Measurements from ENCODE around the gene CLSTN2. TPM values are rescaled to one million over a fixed set of nuclear protein-coding genes. Genes with fewer than 3 reads are reported as not detected.

The CLSTN2 gene
- total RNA-seq, 1 experiment from 2014 or later: 0.68 TPM

GRCh38 chr3:140068494-140069017 lies 133.6 kb downstream of the CLSTN2 start:
- no peaks in the 10 kb centered on the region for H3K79me2 ChIP-seq (ENCODE audit: insufficient read depth, low read length)
- no peaks in the 10 kb centered on the region for H3K23me2 ChIP-seq (ENCODE audit: insufficient read length, low read depth, low read length, poor library complexity, severe bottlenecking)
- H2BK20ac ChIP-seq (ENCODE audit: low read depth, low read length, poor library complexity, severe bottlenecking): no peak overlapping the region
- H3K27ac ChIP-seq (ENCODE audit: insufficient read length, low read depth, low read length): no peak overlapping the region
- Mint-ChIP-seq H3K36me3 (ENCODE audit: insufficient read depth in 1 of 3, low read depth in 3 of 3) (no peaks in the 10 kb centered on the region), H3K27me3 (ENCODE audit: low read depth) (peaks cover 2% of the 10 kb centered on the region), H3K27ac (no peak overlapping the region), H3K9me3 (peaks cover 0 to 4% of the 10 kb centered on the region in 2 experiments; a peak in 1 of 5 replicates), H3K4me3 (no peak overlapping the region), H3K4me1 (peaks cover 0 to 2% of the 10 kb centered on the region in 2 experiments; a peak in 2 of 4 replicates)
- no peak overlapping the region for H2BK15ac ChIP-seq (ENCODE audit: low read depth, low read length)
- DNase-seq: no peak
- no peak overlapping the region for H2BK5ac ChIP-seq (ENCODE audit: insufficient read length, low read length)
- no peaks in the 10 kb centered on the region for H3K27me3 ChIP-seq (ENCODE audit: insufficient read depth, low read length)
- H3K14ac ChIP-seq (ENCODE audit: insufficient read depth, low read length): no peak overlapping the region
- H4K8ac ChIP-seq (replicated peaks; ENCODE audit: insufficient read length, low read depth, low read length): no peak overlapping the region
- H3K56ac ChIP-seq (ENCODE audit: insufficient read length, low read depth, low read length): no peak overlapping the region
- no peaks in the 10 kb centered on the region for H3K79me1 ChIP-seq (ENCODE audit: insufficient read depth, low read depth, low read length, poor library complexity, severe bottlenecking)
- H2BK120ac ChIP-seq (ENCODE audit: low read depth, low read length, poor library complexity, severe bottlenecking): no peak overlapping the region
- H2AK5ac ChIP-seq (ENCODE audit: insufficient read length, low read length): no peak overlapping the region
- no peak overlapping the region for H3K23ac ChIP-seq (ENCODE audit: insufficient read length, low read depth, low read length)
- no peak overlapping the region for H3K9ac ChIP-seq (ENCODE audit: extremely low read depth, insufficient read length, low read length)
- H3K4me1 ChIP-seq (ENCODE audit: insufficient read depth, low read length): no peaks in the 10 kb centered on the region
- no peak overlapping the region for H2AFZ ChIP-seq (ENCODE audit: low read length)
- H3T11ph ChIP-seq (ENCODE audit: low read length): no peak overlapping the region
- no peak for TF ChIP-seq CTCF (conservative IDR thresholded peaks at IDR 0.05)
- H4K20me1 ChIP-seq (ENCODE audit: control insufficient read depth, insufficient read depth, insufficient read length): no peaks in the 10 kb centered on the region
- no peak overlapping the region for H4K5ac ChIP-seq (ENCODE audit: insufficient read length, low read depth, low read length)
- H3K18ac ChIP-seq (ENCODE audit: insufficient read length, low read depth, low read length): no peak overlapping the region
- no peak overlapping the region for H3K4ac ChIP-seq (ENCODE audit: low read depth, low read length)
- H3K9me3 ChIP-seq (ENCODE audit: control insufficient read depth, low read depth, low read length): no peaks in the 10 kb centered on the region
- no peak overlapping the region for H2BK12ac ChIP-seq (ENCODE audit: insufficient read length, low read depth, low read length)
- H3K4me2 ChIP-seq (ENCODE audit: insufficient read depth, insufficient read length, low read length): no peak overlapping the region
- no peak overlapping the region for H4K91ac ChIP-seq (ENCODE audit: insufficient read length, low read depth, low read length)

Measured in H9 (cell line).